ENCODE measurements around the gene DEPDC5.

- no peak for TF ChIP-seq CTCF (IDR thresholded peaks at IDR 0.05)
- TF ChIP-seq EZH2 (IDR thresholded peaks at IDR 0.05) = no peak
- no peak for TF ChIP-seq EZH2phosphoT487 (IDR thresholded peaks at IDR 0.05)
Measured at GRCh38 chr22:31922534-31922933, 168.7 kb downstream of the DEPDC5 start.

Data from neural progenitor cell (in vitro differentiated cells).